Mucosa of gallbladder (tissue), 1 donor: ENCODE measurements around the gene C11orf86. TPM values are rescaled to one million over a fixed set of nuclear protein-coding genes. Genes with fewer than 3 reads are reported as not detected.

Experiments
- DNase-seq: peaks from one replicate; pipeline ENCODE4 v3.0.0-alpha.2; 2020; ENCODE audit warnings: low spot score
- total RNA-seq: library from RNA; stranded (reverse); gene quantifications from one replicate; pipeline ENCODE4 v1.2.1, GENCODE V29; 2021
- donor health status: DM: no; HTN: no; CAD: no.

The C11orf86 gene
- total RNA-seq, 1 donor from 2014 or later = not detected

GRCh38 chr11:67024966-67025365 is 49.9 kb downstream of the C11orf86 start:
- no peak for DNase-seq

- DNase-seq = no peak
These were observed 50.6 kb downstream of the C11orf86 start for GRCh38 chr11:67025750-67026149.

Other genes starting within 250 kb of the C11orf86 start
- 18.2 TPM for gene SPTBN2, start 246.1 kb upstream of the C11orf86 start, total RNA-seq
- 21.2 TPM for gene RCE1, start 131.9 kb upstream of the C11orf86 start, total RNA-seq
- 7.3 TPM for gene LRFN4, start 118.2 kb upstream of the C11orf86 start, total RNA-seq
- gene PC, start 16.9 kb upstream of the C11orf86 start, total RNA-seq = 24.7 TPM
- 0.58 TPM for gene SYT12, start 47.8 kb downstream of the C11orf86 start, total RNA-seq
- gene RHOD, start 81.5 kb downstream of the C11orf86 start, total RNA-seq = 23.3 TPM
- gene KDM2A, start 144.0 kb downstream of the C11orf86 start, total RNA-seq = 76.9 TPM